Endothelial cell of umbilical vein (primary cell): ENCODE results near the gene POLRMT. TPM values are rescaled to one million over a fixed set of nuclear protein-coding genes. Genes with fewer than 3 reads are reported as not detected.

ENCODE experiments used
- BruUV-seq: library from RNA; stranded (reverse); fragments of 400-500 nt; replicated peaks from 2 replicates; lab custom pipeline; 2021; lab: Mats Ljungman, UMichigan
- CTCF ChIA-PET: fragments of 300-600, 350-600 bp; sonication (Branson Sonifier 250); formaldehyde crosslinking; loops from one replicate; lab custom pipeline; 2021; ENCODE audit warnings: antibody characterized with exemption, inconsistent platforms; lab: Charles Lee
- POLR2A ChIA-PET: fragments of 300-600, 350-600 bp; sonication (Branson Sonifier 250); formaldehyde crosslinking; loops from one replicate; lab custom pipeline; 2021; ENCODE audit warnings: antibody characterized with exemption, inconsistent platforms; lab: Charles Lee
- DNase-seq: peaks from one replicate; pipeline ENCODE4 v3.0.0-alpha.2; 2011; ENCODE audit warnings: low read depth, low spot score
- FAIRE-seq: peaks from 2 replicates; lab custom pipeline; 2011; peaks lifted over from hg19 to GRCh38; lab: Jason Lieb, UNC
- H2AFZ ChIP-seq: 2 replicates; pipeline ENCODE4 v1.6.0; 2012; ENCODE audit warnings: low read depth, low read length, control low read depth, inconsistent platforms
- H3K27ac ChIP-seq: 2 replicates; pipeline ENCODE4 v1.5.1; 2011; ENCODE audit warnings: low read depth, mild to moderate bottlenecking, control low read depth, low read length, moderate library complexity; ENCODE audit not compliant: insufficient read depth
- H3K27me3 ChIP-seq, 2 experiments: 2 replicates each; pipeline versions ENCODE4 v1.6.0 to v1.6.1; 2011; ENCODE audit warnings: low read length in 2 of 2, mixed read lengths in 1 of 2; ENCODE audit not compliant: control insufficient read depth in 2 of 2, insufficient read depth in 2 of 2
- H3K36me3 ChIP-seq, 2 experiments: 2 replicates in 1 of 2; 3 replicates in 1 of 2; pipeline ENCODE4 v1.5.1; 2011; ENCODE audit warnings: low read length in 2 of 2, mild to moderate bottlenecking in 1 of 2, moderate library complexity in 1 of 2; ENCODE audit not compliant: control insufficient read depth in 2 of 2, insufficient read depth in 2 of 2; ENCODE audit errors: extremely low read depth in 1 of 2
- H3K4me1 ChIP-seq: 3 replicates; pipeline ENCODE4 v1.5.1; 2011; ENCODE audit warnings: mild to moderate bottlenecking, low read length; ENCODE audit not compliant: control insufficient read depth, insufficient read depth; ENCODE audit errors: extremely low read depth
- H3K4me2 ChIP-seq: 2 replicates; pipeline ENCODE4 v1.6.1; 2011; ENCODE audit warnings: low read length, control low read depth, mixed read lengths; ENCODE audit not compliant: insufficient read depth
- H3K4me3 ChIP-seq, 3 experiments: fragments of 200-600 bp in 1 of 3; sonication (generic), shearing (Covaris generic) in 1 of 3; replicated peaks in 1 of 3; 2 replicates each; pipeline ENCODE4 v1.5.1; 2011 to 2016; ENCODE audit warnings: control low read depth in 3 of 3, low read length in 3 of 3, mild to moderate bottlenecking in 2 of 3, inconsistent platforms in 1 of 3, low read depth in 1 of 3, moderate library complexity in 1 of 3; ENCODE audit not compliant: insufficient read depth in 1 of 3
- H3K79me2 ChIP-seq: 2 replicates; pipeline ENCODE4 v1.6.0; 2012; ENCODE audit warnings: low read length, inconsistent platforms; ENCODE audit not compliant: control insufficient read depth, insufficient read depth
- H3K9ac ChIP-seq: replicated peaks from 2 replicates; pipeline ENCODE3; 2011; ENCODE audit warnings: low read length, control low read depth; ENCODE audit not compliant: insufficient read depth; ENCODE audit errors: extremely low read depth
- H3K9me1 ChIP-seq: replicated peaks from 3 replicates; pipeline ENCODE4 v1.6.0; 2011; ENCODE audit warnings: mild to moderate bottlenecking, low read length; ENCODE audit not compliant: control insufficient read depth, insufficient read depth; ENCODE audit errors: extremely low read depth
- H3K9me3 ChIP-seq: replicated peaks from 2 replicates; pipeline ENCODE4 v1.5.1; 2012; ENCODE audit warnings: low read length, inconsistent platforms; ENCODE audit not compliant: control insufficient read depth, insufficient read depth
- H4K20me1 ChIP-seq: replicated peaks from 2 replicates; pipeline ENCODE3; 2011; ENCODE audit warnings: mild to moderate bottlenecking, low read length; ENCODE audit not compliant: control insufficient read depth, insufficient read depth; ENCODE audit errors: extremely low read depth
- CTCF ChIP-seq, 2 donors: IDR thresholded peaks; 1 replicate in 1 of 2; 2 replicates in 1 of 2; pipeline ENCODE4 v1.5.1; 2011; ENCODE audit warnings: low read length in 2 of 2, mild to moderate bottlenecking in 2 of 2, moderate library complexity in 2 of 2, control low read depth in 1 of 2, inconsistent platforms in 1 of 2, low read depth in 1 of 2; ENCODE audit not compliant: insufficient read depth in 1 of 2; ENCODE audit errors: extremely low read depth in 1 of 2
- EZH2 ChIP-seq: IDR thresholded peaks from 2 replicates; pipeline ENCODE4 v1.6.1; 2012; ENCODE audit warnings: borderline replicate concordance, low read depth, mild to moderate bottlenecking, moderate library complexity, low read length, inconsistent platforms; ENCODE audit not compliant: severe bottlenecking
- FOS ChIP-seq: IDR thresholded peaks from 2 replicates; pipeline ENCODE4 v1.6.1; 2011; ENCODE audit warnings: mild to moderate bottlenecking, low read length, moderate library complexity, borderline replicate concordance; ENCODE audit not compliant: insufficient read depth
- GATA2 ChIP-seq: IDR thresholded peaks from 2 replicates; pipeline ENCODE4 v1.7.0; 2011; ENCODE audit warnings: low read depth, mild to moderate bottlenecking, moderate library complexity, mixed read lengths, low read length; ENCODE audit not compliant: insufficient read length, insufficient read depth
- JUN ChIP-seq: IDR thresholded peaks from 2 replicates; pipeline ENCODE4 v1.6.1; 2011; ENCODE audit warnings: borderline replicate concordance, low read depth; ENCODE audit not compliant: insufficient read length, insufficient read depth
- dilution Hi-C: fragments of 300-500 bp; cut with MboI; formaldehyde crosslinking; loops from one replicate; pipeline ENCODE4 v1.15.0; 2019; ENCODE audit warnings: low sequenced_read_pairs; ENCODE audit not compliant: extremely low pct_ligation_motif_present
- intact Hi-C: fragments of 100-400 bp; cut with micrococcal nuclease; formaldehyde crosslinking; loops from one replicate; pipeline ENCODE4 v1.10.0; 2022
- polyA plus RNA-seq, 4 experiments: library from polyadenylated mRNA; depleted of rRNA in 3 of 4; stranded (reverse) in 3 of 4; unstranded in 1 of 4; fragments of >200 nt; gene quantifications; 2 replicates each; pipeline versions ENCODE4 v1.2.1 to v1.2.3, GENCODE V29; 2011 to 2012; ENCODE audit warnings: missing spikeins in 1 of 4
- total RNA-seq: library from RNA; stranded (reverse); gene quantifications from 2 replicates; pipeline ENCODE4 v1.2.3, GENCODE V29; 2021

The POLRMT gene
- total and polyA plus RNA-seq, 2 donors (not counting 3 experiments of a cell fraction or from before 2014, with no cell fraction given): 38.9 to 50.6 TPM

DNA sequence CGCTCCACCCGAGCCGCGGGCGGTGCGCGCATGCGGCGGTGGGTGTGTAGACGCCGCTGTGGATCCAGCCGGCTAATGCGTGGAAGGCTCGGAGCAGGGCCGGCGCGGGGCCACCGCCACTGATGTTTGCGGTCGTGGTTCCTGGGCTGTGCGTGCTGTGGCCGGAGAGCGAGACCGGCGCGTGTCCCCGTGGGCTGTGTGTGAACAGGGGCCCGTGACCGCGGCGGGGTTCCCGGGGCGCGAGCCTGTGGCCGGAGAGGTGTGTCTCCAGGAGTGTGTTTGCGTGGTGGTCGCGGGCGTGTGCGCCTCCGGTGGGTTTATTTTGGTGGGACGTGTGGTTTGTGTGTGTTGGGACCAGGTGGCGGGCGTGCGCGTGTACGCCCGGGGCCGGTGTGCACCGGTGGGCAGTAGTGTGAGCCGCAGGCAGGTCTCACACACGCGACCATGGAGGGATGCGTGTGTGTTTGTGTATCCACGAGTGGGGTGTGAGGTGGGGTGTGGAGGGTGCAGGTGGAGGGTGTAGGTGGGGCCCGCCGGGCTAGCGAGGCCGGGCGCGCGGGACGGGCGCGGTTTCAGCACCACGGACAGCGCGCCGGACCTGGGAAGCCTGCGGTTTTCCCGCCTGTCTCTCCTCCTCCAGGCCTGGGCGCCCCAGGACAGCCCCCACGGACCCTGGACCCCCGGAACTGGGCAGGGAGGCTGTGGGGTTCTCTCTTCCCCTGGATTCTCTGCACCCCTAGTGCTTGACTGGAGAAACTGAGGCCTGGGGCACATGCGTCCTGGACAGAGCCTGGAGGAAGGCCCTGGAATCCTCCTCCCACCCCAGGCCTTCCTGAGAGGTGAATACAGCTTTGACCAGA, 42.0 kb downstream of the POLRMT start:
- no TSS peak for BruUV-seq
- no peak for FAIRE-seq
- CTCF ChIA-PET: no interaction called here

DNA sequence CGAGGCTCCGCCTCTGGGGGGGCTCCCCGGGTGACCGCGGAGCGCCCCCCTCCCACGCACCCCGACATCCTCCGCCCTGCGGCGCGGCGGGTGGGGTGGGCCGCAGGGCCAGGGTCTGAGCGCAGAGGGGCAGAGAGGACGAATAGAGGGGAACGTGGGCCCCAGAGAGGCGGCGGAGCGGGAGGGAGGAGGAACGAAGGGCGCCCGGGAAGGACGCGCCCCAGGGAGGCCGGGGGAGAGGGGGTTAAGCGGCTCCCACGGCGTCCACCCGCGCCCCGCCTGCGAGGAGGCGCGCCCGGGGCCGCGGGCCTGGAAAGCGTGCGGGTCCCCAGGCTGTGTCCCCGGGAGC, 42.6 kb downstream of the POLRMT start:
- POLR2A ChIA-PET: no interaction called here
- Histone ChIP-seq H3K36me3 (no peaks in the 10 kb centered on the region), H3K4me2 (no peak overlapping the region), H3K4me1 (no peaks in the 10 kb centered on the region), H3K9ac (no peak overlapping the region), H2AFZ (no peak overlapping the region), H3K9me1 (no peaks in the 10 kb centered on the region), H3K79me2 (no peaks in the 10 kb centered on the region), H3K4me3 (no peak overlapping the region), H3K27ac (no peak overlapping the region), H4K20me1 (no peaks in the 10 kb centered on the region), H3K9me3 (no peaks in the 10 kb centered on the region), H3K27me3 (peaks cover 10 to 13% of the 10 kb centered on the region in 2 experiments)
- TF ChIP-seq JUN (no peak), CTCF (IDR thresholded peaks at IDR 0.05; ENCODE audit: extremely low read depth in 1 of 2, insufficient read depth in 1 of 2, low read depth in 1 of 2, low read length in 2 of 2) (no peak), GATA2 (no peak)
- dilution Hi-C loops (no loop called here), intact Hi-C loops (no loop called here)
- CTCF ChIA-PET: no interaction called here
- DNase-seq (no peak), FAIRE-seq (no peak)
- no TSS peak for BruUV-seq

More for the DNA sequence above, 42.0 kb downstream of the POLRMT start:
- H3K9ac ChIP-seq: no peak overlapping the region
- no peaks in the 10 kb centered on the region for H3K36me3 ChIP-seq
- dilution Hi-C loops (no loop called here), intact Hi-C loops (no loop called here)
- no peak overlapping the region for H2AFZ ChIP-seq
- no peak overlapping the region for H3K4me2 ChIP-seq
- POLR2A ChIA-PET: no interaction called here
- H4K20me1 ChIP-seq: no peaks in the 10 kb centered on the region
- H3K9me1 ChIP-seq: no peaks in the 10 kb centered on the region
- H3K4me1 ChIP-seq: no peaks in the 10 kb centered on the region
- no peak overlapping the region for H3K4me3 ChIP-seq
- peaks cover 10 to 13% of the 10 kb centered on the region in 2 experiments for H3K27me3 ChIP-seq
- H3K79me2 ChIP-seq: no peaks in the 10 kb centered on the region
- no peak overlapping the region for H3K27ac ChIP-seq
- DNase-seq: no peak
- H3K9me3 ChIP-seq: no peaks in the 10 kb centered on the region
- TF ChIP-seq GATA2 (no peak), FOS (no peak), EZH2 (peak; percentile 42)
